ENCODE data around the gene QTRT2.

QTRT2 gene

DNA sequence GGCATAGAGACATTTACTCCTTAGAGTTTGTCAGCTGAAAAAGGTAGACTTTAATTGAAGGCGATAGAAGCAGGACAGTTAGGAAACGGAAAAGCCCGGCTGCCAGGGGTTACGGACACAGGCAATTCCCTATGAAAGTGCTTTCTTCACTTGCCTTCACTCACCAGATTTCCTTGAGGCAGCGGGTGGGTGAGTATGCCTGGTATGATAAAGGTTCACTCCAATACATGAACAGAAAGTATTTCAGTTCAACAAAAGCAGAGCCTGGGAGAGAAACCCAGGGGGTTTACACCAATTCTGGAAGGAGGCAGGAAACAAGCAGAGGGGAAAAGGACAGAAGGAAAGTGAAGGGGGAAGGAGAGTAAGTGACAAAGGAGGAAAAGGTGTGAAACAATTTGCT is 53.9 kb downstream of the QTRT2 start:
- no peak for FAIRE-seq
- DNase-seq (ENCODE audit: insufficient read length, low spot score): no peak

GRCh38 chr3:114111060-114111770 is 54.7 kb downstream of the QTRT2 start:
- no peak for DNase-seq (ENCODE audit: insufficient read length, low spot score)

More for the DNA sequence above, 53.9 kb downstream of the QTRT2 start:
- TF ChIP-seq TAF1 (IDR thresholded peaks at IDR 0.05; ENCODE audit: low read depth, low read length) (no peak), POLR2A (IDR thresholded peaks at IDR 0.05; ENCODE audit: low read depth, low read length) (no peak), POU2F2 (IDR thresholded peaks at IDR 0.05; ENCODE audit: low read depth, low read length) (no peak), POLR2AphosphoS5 (IDR thresholded peaks at IDR 0.05; ENCODE audit: low read depth, low read length) (no peak), PAX5 (IDR thresholded peaks at IDR 0.05; ENCODE audit: insufficient read depth, low read length, severe bottlenecking) (no peak), SPI1 (IDR thresholded peaks at IDR 0.05; ENCODE audit: low read depth, low read length) (no peak)

DNA sequence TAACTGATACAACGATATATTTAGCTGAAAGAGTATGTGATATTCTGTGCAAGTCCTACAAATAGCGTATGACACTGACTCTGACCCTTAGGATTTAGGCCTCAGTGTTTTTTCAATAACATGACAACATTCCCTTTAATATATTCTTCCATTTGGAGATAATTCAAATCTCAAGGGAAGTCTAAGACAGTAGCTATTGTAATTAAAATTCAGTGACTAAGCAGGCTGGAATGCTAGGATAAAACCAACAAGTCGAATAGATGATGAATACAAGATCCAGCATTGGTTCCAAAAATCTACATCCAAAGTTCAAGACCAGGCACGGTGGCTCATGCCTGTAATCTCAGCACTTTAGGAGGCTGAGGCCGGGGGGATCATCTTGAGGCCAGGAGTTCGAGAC is 56.2 kb downstream of the QTRT2 start:
- TF ChIP-seq SPI1 (IDR thresholded peaks at IDR 0.05; ENCODE audit: low read depth, low read length) (no peak), POU2F2 (IDR thresholded peaks at IDR 0.05; ENCODE audit: low read depth, low read length) (no peak), PAX5 (IDR thresholded peaks at IDR 0.05; ENCODE audit: insufficient read depth, low read length, severe bottlenecking) (no peak), TAF1 (IDR thresholded peaks at IDR 0.05; ENCODE audit: low read depth, low read length) (no peak), POLR2AphosphoS5 (IDR thresholded peaks at IDR 0.05; ENCODE audit: low read depth, low read length) (no peak), POLR2A (IDR thresholded peaks at IDR 0.05; ENCODE audit: low read depth, low read length) (no peak)
- no peak for DNase-seq (ENCODE audit: insufficient read length, low spot score)
- no peak for FAIRE-seq

More at GRCh38 chr3:114111060-114111770, 54.7 kb downstream of the QTRT2 start:
- TF ChIP-seq SPI1 (IDR thresholded peaks at IDR 0.05; ENCODE audit: low read depth, low read length): no peak
- FAIRE-seq: no peak

DNA sequence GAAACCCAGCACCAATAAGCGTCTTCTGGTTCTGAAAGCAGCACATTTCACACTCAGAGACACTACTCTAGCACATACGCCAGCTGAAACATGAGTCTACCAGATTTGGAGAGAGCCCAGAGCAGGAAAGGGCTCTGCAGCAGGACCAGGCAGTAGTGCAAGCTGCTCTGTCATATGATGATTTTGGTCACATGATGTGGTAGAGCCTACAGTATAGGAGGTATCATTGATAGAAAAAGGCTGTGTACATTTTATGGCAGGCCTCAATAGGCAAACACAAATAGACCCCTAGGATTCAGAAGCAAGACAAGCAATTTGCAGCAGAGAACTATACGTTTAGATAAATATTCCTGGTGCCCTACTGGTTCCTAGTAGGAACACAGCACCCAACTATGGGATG is 58.2 kb downstream of the QTRT2 start:
- no peak for FAIRE-seq
- no peak for TF ChIP-seq POU2F2 (IDR thresholded peaks at IDR 0.05; ENCODE audit: low read depth, low read length)
- no peak for TF ChIP-seq TAF1 (IDR thresholded peaks at IDR 0.05; ENCODE audit: low read depth, low read length)
- TF ChIP-seq PAX5 (IDR thresholded peaks at IDR 0.05; ENCODE audit: insufficient read depth, low read length, severe bottlenecking): no peak
- TF ChIP-seq SPI1 (IDR thresholded peaks at IDR 0.05; ENCODE audit: low read depth, low read length): no peak
- TF ChIP-seq POLR2A (IDR thresholded peaks at IDR 0.05; ENCODE audit: low read depth, low read length): no peak
- TF ChIP-seq POLR2AphosphoS5 (IDR thresholded peaks at IDR 0.05; ENCODE audit: low read depth, low read length): no peak
- no peak for DNase-seq (ENCODE audit: insufficient read length, low spot score)

DNA sequence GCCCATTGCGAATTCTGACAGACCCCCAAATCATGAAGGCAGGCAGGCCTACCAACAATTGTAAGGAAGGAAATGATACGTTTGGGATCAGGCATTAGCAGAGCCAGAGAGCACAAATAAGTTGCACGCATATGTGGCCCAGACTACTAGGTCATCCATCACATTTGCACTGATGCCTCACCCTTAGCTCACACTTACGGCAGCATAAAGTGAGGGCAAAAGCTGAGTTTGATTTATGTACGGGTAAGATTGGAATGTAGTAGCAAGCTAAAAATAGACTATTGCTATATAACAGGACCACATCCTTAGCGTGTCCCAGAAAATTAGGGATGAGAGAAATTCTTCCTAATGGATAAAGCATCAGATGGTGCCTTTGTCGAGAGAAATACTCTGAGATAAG is 58.6 kb downstream of the QTRT2 start:
- FAIRE-seq (no peak), DNase-seq (ENCODE audit: insufficient read length, low spot score) (no peak)
- TF ChIP-seq SPI1 (IDR thresholded peaks at IDR 0.05; ENCODE audit: low read depth, low read length) (no peak), POLR2A (IDR thresholded peaks at IDR 0.05; ENCODE audit: low read depth, low read length) (no peak), POLR2AphosphoS5 (IDR thresholded peaks at IDR 0.05; ENCODE audit: low read depth, low read length) (no peak), TAF1 (IDR thresholded peaks at IDR 0.05; ENCODE audit: low read depth, low read length) (no peak)

- no peak for FAIRE-seq
- TF ChIP-seq POLR2A (IDR thresholded peaks at IDR 0.05; ENCODE audit: low read depth, low read length): no peak
Measured at GRCh38 chr3:114119776-114120175, 63.2 kb downstream of the QTRT2 start.

GRCh38 chr3:114120211-114120610 is 63.7 kb downstream of the QTRT2 start:
- no peak for FAIRE-seq
- no peak for DNase-seq (ENCODE audit: insufficient read length, low spot score)
- no peak for TF ChIP-seq POLR2A (IDR thresholded peaks at IDR 0.05; ENCODE audit: low read depth, low read length)
- no peak for TF ChIP-seq POU2F2 (IDR thresholded peaks at IDR 0.05; ENCODE audit: low read depth, low read length)
- no peak for TF ChIP-seq PAX5 (IDR thresholded peaks at IDR 0.05; ENCODE audit: insufficient read depth, low read length, severe bottlenecking)
- TF ChIP-seq TAF1 (IDR thresholded peaks at IDR 0.05; ENCODE audit: low read depth, low read length): no peak
- TF ChIP-seq POLR2AphosphoS5 (IDR thresholded peaks at IDR 0.05; ENCODE audit: low read depth, low read length): no peak
- no peak for TF ChIP-seq SPI1 (IDR thresholded peaks at IDR 0.05; ENCODE audit: low read depth, low read length)

More at GRCh38 chr3:114119776-114120175, 63.2 kb downstream of the QTRT2 start:
- DNase-seq (ENCODE audit: insufficient read length, low spot score): no peak

DNA sequence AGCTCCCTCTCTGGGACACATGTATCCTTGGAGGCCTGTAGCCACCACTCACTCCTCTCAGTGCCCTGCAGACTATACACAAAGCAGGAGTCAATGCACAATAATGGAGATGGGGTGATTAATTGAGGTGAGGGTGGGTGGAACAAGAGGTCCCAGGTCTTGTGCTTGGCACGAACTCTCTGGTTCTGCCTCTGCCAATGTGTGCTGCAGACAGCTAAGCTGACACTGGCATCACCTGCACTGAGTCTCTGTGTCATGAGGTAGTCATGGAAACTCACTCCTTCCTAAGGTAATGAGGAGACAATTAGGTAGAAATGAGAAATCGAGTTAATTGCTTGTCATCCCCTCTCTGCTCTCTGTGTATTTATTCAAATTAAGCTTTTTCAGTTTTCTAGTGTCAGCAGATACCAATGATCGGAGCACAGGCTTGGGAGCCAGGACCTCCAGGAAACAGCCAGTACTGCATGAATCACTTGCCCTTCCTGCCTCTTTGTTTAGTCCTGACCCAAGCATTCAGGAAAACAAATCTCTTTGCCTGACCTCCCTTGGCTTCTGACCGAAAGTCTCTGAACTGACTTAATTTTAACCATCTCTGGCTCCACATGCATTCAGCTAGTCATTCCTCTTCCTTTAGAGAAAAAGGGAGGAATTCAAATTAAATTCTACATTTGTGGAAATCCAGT is 65.6 kb downstream of the QTRT2 start:
- no peak for DNase-seq (ENCODE audit: insufficient read length, low spot score)

GRCh38 chr3:114126461-114126860 is 69.9 kb downstream of the QTRT2 start:
- FAIRE-seq (no peak), DNase-seq (ENCODE audit: insufficient read length, low spot score) (no peak)
- TF ChIP-seq PAX5 (IDR thresholded peaks at IDR 0.05; ENCODE audit: insufficient read depth, low read length, severe bottlenecking): no peak
- no peak for TF ChIP-seq POLR2AphosphoS5 (IDR thresholded peaks at IDR 0.05; ENCODE audit: low read depth, low read length)
- TF ChIP-seq TAF1 (IDR thresholded peaks at IDR 0.05; ENCODE audit: low read depth, low read length): no peak
- no peak for TF ChIP-seq SPI1 (IDR thresholded peaks at IDR 0.05; ENCODE audit: low read depth, low read length)
- no peak for TF ChIP-seq POLR2A (IDR thresholded peaks at IDR 0.05; ENCODE audit: low read depth, low read length)
- TF ChIP-seq POU2F2 (IDR thresholded peaks at IDR 0.05; ENCODE audit: low read depth, low read length): no peak

More for the DNA sequence above, 65.6 kb downstream of the QTRT2 start:
- FAIRE-seq: no peak
- TF ChIP-seq PAX5 (IDR thresholded peaks at IDR 0.05; ENCODE audit: insufficient read depth, low read length, severe bottlenecking) (no peak), POLR2AphosphoS5 (IDR thresholded peaks at IDR 0.05; ENCODE audit: low read depth, low read length) (no peak), POU2F2 (IDR thresholded peaks at IDR 0.05; ENCODE audit: low read depth, low read length) (no peak), POLR2A (IDR thresholded peaks at IDR 0.05; ENCODE audit: low read depth, low read length) (no peak), TAF1 (IDR thresholded peaks at IDR 0.05; ENCODE audit: low read depth, low read length) (no peak), SPI1 (IDR thresholded peaks at IDR 0.05; ENCODE audit: low read depth, low read length) (no peak)

DNA sequence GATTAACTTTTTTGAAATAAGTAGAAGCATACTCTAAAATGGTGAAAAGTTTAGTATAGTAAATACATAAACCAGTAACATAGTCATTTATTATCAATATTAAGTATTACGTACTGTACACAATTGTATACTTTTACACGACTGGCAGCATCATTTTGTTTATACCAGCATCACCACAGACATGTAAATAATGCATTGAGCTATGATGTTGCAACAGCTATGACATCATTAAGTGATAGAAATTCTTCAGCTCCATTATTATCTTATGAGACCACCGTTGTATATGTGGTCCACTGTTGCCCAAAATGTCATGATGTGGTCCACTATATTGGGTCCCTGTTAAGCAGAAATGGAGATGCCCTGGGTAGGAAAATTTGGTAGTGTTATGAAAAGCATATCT is 71.0 kb downstream of the QTRT2 start:
- FAIRE-seq: no peak

More for the DNA sequence above, 71.0 kb downstream of the QTRT2 start:
- no peak for TF ChIP-seq SPI1 (IDR thresholded peaks at IDR 0.05; ENCODE audit: low read depth, low read length)
- no peak for DNase-seq (ENCODE audit: insufficient read length, low spot score)

Data from GM12891 (cell line).